Stimulated activated CD4-positive, alpha-beta T cell treated with anti-CD3 and anti-CD28 coated beads, Interleukin-4, amount 100 ng/mL, for 24 hours (primary cell): Measurements from ENCODE around the gene CYTH4.
"Not testable (repeated sequence)": the region's sequence is repeated elsewhere in the genome, so short reads cannot be mapped to it uniquely, and the experiment has no call there.

Source experiments
- DNase-seq: peaks from one replicate; pipeline ENCODE4 v3.0.0-alpha.2; 2020

The CYTH4 gene

DNA sequence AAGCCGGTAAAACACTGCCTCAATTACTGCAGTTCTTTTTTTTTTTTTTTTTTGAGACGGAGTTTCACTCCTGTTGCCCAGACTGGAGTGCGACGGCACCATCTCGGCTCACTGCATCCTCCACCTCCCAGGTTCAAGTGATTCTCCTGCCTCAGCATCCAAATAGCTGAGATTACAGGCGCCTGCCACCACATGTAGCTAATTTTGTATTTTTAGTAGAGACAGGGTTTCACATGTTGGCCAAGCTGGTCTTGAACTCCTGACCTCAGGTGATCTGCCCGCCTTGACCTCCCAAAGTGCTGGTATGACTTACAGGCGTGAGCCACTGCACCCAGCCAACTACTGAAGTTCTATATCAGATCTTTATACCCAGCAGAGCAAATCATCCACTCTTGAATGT is 30.5 kb upstream of the CYTH4 start:
- DNase-seq = not testable (repeated sequence)

DNA sequence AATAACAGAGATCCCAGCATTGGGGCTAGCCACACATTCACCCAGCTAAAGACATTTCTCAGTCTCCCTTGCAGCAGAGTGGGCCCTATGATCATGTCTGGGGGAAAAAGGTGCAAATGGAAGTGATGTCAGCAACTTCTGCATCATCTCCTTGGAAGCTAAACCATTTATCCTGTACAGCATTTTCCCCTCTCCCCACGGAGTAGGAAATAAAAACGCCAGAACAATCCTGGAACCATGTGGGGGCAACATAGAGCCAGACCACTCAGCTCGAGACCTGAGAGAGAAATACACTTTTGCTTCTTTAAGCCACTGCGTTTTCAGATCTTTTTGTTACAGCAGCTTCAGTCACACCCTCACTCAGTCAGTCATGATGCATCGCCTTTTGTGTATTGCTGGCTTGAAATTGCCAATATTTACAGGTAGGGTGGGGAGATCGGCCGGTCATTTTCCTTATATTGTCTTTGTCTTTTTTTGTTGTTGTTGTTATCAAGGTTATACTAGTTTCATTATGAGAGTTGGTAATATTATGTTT is 29.1 kb upstream of the CYTH4 start:
- DNase-seq = no peak

DNA sequence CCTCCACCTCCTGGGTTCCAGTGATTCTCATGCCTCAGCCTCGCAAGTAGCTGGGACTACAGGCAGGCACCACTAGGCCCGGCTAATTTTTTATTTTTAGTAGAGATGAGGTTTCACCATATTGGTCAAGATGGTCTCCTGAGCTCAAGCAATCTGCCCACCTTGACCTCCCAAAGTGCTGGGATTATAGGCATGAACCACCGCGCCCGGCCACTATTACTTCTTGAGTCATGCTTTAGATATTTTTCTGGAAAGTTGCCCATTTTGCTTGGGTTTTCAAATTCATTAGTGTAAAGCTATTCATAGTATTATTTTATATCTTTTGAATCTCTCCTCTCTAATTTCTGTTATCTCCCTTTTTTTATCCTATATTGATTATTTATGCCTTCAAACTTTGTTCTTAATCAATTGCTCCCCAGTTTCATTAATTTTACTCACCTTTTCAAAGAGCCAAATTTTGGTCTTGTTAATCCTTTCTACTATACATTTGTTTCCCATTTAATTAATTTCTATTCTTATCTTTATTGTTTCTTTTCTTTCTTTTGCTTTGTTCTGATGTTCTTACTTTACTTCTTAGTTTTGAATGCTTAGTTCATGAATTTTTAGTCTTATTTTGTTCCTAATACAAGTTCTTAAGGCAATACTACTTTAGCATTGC is 28.0 kb upstream of the CYTH4 start:
- DNase-seq = no peak

DNA sequence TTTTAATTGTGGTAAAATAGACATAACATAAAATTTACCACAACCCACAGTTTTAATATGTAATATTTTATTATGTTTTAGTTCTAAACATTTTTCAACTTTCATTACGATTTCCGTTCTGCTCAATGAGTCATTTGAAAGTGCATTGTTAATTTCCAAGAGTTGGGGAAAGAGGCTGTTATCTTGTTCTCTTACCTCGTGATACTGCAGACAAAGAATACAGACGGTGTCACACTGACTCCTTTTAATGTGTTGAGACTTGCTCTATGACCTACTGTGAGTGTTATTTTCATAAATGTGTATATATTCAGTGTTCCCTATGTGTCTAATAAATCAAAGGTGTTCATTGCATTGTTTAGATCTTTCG is 27.5 kb upstream of the CYTH4 start:
- DNase-seq = no peak

DNA sequence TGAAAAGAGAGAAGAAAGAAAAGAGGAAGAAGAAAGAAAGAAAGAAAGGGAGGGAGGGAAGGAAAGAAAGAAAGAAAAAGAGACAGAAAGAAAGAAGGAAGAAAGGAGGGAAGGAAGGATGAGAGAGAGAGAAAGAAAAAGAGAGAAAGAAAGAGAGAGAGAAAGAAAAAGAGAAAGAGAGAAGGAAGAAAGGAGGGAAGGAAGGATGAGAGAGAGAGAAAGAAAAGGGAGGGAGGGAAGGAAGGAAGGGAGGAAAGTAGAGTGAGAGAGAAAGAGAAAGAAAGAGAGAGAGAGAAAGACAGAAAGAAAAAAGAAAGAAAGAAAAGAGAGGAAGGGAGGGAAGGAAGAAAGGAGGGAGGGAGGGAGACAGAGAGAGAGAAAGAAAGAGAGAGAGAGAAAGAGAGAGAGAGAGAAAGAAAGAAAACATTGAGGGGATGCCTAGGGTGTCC is 26.7 kb upstream of the CYTH4 start:
- no peak for DNase-seq

DNA sequence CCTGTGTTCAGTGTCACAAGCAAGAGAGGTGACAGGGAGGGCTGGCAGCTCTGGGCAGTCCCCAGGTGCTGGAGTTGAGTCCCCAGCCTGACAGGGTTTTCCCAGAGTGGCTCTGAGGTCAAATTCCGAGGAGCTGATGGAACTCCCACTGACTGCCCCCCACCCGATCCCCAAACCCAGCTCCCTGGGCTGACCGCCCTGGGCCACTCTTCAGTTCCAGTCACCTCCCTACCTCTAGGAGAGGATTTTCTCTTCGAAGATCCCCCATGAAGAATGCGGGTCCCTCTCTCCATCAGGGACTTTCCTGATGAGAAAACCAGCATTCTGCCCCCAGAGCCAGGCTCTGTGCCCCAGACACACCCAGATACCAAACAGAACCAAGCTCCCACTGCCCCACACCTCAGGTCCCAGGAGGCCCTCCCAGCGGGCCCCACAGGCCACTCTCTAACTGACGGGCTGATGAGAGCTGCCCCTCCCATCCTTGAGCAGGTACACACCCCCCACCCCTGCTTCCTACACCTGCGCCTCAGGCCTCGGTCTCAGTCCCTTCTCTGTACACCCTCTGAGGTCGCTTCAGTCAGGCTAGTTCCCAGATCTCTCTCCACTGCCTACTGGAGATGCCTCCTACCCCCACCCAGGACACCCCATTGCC is 26.1 kb upstream of the CYTH4 start:
- no peak for DNase-seq

DNA sequence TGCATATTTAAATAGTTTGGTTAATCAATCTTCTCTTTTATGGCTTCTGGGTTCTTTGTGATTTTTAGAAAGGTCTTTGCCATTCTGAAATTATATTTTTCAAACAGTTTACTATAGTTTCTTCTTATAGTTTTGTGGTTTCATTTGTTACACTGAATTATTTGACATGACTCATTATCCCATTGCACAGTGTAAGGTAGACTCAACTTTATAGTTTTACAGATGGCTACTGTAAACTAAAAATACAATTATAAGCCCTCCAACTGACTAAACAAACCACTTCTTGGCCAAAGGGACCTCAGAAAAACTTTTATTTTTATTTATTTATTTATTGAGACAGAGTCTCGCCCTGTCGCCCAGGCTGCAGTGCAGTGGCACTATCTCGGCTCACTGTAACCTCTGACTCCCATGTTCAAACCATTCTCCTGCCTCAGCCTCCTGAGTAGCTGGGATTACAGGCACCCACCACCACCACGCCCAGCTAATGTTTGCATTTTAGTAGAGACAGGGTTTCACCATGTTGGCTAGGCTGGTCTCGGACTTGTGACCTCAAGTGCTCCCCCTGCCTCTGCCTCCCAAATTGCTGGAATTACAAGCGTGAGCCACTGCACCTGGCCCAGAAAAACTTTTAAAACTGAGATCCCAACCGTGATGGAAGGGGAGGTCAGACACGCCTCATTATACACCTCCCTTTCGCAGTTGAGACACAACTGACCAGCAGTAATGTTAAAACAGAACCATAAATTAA is 24.1 kb upstream of the CYTH4 start:
- no peak for DNase-seq

DNA sequence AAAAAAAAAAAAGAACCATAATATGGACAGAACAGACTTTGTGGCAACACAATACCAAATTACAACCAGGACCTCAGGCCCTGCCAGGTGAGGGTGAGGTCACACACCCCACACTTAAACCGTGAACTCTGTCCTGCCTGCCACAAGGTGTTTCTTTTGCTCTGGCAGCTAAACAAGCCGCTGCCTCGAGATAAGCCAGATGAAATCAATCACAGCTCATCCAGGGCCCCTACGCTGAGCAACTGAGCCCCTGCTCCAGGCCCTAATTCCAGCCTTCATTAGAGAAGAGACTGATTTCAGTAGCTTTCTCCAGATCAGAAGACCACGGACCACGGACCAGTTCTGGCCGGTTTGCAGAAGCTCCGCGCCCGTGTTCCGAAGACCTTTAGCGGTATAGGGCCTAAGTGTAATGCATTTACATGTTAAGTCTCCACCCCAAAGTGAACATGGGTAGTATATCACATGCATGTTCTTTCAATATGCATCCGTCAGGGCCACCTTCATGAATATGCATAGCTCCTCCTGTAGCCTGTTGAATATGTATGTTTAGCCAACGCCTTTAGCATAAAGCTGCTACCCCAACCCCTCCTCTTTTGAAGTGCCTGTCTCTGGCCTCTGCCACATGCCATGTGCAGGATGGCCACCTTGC is 23.4 kb upstream of the CYTH4 start:
- DNase-seq = no peak

DNA sequence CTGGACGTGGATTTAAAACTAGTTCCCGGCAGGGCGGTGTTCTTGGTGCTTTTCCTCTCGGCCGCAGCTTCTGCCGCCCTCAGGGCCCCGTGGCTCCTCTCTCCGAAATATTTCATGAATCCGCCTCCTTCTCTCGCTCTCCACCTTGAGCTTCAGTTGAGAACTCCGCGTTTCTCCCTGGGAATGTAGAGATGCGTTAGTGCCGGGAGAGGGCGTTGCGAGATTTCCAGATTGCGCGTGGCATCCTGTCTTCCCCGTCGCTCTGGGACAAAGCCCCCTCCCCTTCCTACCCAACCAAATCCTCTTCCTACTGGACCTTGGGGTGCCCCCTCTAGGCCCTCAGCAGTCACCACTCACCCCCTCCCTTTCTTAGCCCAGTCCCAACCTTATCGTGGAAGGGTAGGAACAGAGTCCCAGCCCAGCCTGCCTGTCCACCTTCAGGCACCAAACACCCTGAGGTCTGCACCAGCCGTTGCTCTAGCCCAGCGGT is 22.7 kb upstream of the CYTH4 start:
- no peak for DNase-seq

DNA sequence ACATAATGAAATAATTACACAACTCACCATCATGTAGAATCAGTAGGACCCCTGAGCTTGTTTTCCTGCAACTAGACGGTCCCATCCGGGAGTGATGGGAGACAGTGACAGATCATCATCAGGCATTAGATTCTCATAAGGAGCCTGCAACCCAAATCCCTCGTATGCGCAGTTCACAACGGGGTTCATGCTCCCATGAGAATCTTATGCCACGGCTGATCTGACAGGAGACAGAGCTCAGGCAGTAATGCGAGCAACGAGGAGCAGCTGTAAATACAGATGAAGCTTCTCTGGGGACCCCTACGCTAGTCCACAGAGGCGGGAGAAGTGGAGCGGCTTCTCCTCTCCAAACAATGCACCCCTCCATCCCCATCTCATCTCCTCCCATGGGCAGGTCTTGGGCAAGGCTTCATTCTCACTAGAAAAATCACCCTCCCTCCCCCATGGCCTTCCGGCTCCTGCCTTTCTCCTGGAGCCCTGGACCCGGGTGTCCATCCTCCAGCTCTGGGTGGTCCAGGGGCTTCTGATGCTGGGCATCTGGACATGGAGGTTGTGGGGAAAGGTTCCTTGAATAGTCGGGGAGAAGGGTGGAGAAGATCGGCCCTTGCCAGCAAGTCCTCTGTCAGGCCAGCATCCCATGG is 22.0 kb upstream of the CYTH4 start:
- DNase-seq = no peak

DNA sequence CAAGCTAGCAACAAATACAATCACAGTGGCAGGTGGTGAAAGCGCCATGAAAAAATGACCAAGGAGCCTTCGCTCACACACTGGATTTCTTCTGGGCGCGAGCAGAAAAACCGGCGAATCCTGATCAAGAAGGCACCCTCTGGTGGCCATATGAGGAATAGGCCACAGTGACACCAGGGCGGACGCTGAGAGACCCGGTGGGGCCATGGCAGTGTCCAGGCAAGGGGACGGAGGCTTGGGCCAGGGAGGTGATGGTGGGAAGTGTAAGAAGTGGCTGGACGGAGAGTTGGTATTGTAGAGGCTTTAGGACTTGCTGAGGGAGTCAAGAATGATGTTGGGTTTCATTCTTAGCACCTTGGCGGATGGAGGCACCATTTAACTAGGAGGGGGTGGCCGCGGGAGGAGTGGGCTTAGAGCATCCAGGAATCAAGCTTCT is 21.4 kb upstream of the CYTH4 start:
- DNase-seq = peak; percentile 68

DNA sequence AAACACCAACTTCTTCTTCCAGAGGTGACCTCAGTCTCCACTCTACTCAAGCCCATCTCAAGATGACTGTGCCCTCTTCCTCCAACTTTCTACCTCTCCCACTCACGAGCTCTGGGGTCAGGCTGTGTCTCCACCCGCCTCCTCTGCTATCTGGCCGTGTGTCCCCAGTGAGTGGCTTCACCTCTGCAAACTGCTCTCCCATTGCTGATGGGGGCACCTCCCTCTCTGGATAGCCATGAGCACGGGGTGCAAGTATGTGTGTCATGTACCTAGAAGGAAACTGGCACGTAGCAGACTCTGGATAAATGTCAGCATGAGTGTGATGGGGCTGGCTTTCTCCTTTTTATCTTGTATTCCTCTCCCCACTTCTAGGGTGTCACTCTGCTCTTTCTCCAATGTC is 20.0 kb upstream of the CYTH4 start:
- DNase-seq = no peak

DNA sequence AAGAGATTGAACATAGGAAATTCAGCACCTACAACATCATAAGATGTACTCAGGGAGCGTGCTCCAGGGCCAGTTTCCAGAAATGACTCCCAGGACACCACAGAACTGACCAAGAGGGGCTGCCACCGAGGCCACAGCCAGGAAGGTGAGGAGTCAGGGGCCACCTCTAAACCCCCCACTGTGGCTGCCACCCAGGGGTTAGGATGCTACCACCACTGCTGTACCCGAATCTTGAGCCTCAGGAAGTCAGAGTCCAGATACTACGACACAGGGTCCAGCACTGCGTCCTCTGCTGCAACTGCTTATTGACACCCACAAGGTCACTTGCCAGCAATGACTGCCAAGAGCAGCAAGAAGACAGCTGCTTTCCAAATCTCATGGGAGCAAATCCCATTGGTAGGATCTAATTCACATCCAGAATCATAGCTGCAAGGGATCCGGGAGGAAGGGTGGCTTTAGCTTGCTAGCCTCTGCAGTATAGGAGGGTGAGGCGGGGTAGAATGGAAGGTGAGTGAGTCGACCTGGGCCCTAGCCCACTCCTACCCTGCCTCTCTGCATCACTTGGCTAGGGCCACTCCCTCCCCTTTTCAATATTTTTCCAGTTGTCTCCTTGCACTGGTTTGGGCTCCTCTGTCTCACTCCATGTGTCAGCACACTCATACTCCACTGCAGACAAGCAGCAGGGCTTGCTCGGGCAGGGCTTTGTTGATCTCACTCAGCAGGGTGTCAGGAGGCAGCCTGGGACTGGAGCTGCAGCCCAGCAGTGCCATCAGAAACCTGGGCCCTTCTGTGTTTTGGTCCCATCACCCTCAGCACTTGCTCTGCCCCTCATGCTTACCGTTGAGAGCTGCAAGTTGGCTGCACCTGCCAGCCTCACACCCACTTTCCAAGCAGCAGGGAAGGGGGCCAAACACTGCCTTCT is 18.1 kb upstream of the CYTH4 start:
- no peak for DNase-seq

DNA sequence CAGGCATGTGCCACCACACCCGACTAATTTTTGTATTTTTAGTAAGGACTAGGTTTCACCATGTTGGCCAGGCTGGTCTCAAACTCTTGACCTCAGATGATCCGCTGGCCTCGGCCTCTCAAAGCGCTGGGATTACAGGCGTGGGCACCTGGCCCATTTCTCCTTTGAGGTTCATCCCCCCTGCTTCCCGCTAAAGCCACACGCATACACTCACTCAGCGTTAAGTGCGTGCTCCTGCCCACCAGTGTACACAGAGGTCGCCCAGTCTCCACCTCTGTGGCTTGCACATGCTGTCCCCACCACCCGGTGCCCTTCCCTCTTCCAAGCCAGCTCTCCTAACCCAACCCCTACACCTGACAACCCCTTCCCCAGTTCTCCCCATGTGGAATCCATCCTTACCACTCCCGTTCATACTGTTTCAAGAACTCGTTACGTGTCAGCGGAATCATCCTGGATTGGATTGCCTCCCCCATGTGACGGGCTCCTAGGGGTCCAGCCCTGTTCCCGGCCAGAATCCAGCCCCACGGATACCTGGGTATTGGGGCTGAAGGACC is 15.7 kb upstream of the CYTH4 start:
- DNase-seq = no peak

DNA sequence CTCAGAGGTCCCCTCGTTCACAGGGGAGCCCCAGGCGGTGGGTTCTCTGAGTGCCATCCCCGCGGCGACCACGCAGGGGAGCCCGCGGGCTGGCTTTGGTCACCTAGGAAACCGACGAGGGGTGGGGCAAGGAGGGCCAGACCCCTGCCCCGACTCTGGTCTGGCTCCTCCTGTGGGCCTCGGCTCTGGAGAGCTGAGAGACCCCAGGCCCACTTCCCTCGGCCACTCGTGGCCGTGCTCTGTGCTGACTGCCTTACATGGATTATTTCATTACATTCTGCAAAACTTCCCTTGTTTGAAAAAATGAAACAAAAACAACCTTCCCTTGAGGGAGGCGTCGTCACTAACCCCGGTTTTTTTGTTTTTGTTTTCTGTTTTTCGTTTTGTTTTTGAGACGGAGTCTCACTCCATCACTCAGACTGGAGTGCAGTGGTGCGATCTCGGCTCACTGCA is 15.1 kb upstream of the CYTH4 start:
- peak; percentile 70 for DNase-seq

DNA sequence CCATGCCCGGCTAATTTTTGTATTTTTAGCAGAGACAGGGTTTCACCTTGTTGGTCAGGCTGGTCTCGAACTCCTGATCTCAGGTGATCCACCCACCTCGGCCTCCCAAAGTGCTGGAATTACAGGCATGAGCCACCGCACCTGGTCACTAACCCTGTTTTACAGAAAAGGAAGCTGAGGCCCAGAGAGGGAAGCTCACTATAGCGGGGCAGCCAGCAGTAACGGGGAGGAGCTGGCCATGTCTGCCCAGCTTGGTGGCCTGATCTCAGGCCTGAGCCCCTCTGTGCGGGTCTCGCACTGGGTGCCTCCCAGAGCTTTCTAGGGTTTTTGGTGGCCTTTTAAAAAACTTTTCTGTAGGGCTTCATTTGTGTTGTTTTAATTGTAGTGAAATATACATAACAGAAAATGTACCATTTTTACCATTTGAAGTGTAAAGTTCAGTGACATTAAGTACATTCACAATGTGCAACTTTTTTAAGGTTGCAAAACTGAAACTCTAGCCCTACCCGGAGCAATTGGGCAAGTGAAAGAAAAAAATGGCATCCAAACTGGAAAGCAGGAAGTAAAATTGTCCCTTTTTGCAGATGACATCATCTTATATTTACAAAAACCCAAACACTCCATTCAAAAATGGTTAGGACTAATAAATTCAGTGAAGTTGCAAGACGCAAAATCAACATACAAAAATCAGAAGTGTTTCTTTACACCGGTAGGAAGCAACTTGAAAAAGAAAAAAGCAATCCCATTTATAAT is 14.5 kb upstream of the CYTH4 start:
- DNase-seq = no peak

DNA sequence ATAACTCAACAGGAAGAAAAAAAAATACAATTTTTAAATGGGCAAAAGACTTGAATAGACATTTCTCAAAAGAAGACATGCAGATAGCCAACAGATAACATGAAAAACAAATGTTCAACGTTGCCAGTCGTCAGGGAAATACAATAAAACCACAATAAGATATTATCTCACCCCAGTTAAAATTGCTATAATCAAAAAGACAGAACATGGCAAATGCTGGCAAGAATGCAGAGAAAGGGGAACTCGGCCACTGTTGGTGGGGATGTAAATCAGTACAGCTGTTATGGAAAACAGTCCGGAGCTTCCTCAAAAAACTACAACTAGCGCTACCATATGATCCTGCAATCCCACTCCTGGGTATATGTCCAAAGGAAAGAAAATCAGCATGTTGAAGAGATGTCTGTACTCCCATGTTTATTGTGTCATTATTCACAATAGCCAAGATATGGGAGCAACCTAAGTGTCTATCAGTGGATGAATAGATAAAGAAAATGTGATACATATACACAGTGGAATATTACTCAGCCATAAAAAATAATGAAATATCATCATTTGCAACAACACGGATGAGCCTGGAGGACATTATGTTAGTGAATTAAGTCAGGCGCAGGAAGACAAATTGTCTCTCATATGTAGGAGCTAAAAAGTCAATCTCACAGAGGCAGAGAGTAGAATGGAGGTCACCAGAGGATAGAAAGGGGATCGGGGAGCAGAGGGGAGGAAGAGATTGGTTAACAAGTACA is 12.2 kb upstream of the CYTH4 start:
- no peak for DNase-seq

DNA sequence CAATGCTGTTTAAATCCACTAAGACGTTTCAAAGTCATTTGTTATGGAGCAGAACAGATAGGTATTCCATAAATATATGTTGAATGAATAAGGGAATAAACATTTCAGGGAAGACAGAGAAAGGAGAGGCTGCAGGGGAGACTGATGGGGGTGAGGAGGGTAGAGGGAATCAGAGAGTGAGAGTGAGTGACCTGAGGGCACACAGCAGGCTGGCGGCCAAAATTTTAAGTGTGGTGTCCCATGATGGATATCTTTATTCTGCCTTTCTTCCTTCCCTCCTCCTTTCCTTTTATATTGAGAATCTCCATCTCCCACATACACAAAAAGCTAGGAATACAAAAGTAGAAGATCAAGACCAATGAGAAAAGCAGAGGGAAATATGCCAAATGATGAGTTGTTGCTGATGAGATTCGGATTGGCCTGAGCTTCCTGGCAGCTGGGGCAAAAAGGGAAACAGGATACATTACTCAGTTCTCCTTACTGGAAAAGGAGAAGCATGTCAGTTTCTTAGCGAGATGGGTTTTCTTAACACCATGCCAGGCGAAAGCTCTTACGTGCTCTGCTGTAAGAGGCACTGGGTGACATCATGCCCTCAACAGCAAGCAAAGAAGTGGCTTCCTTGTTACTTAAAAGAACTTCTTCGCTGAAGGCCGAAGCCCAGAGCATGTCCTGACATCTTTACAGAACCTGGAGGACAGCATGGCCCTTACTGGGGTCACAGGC is 11.2 kb upstream of the CYTH4 start:
- DNase-seq = no peak
